ENCODE measurements around the gene RHEX. TPM values are rescaled to one million over a fixed set of nuclear protein-coding genes. Genes with fewer than 3 reads are reported as not detected.
"Not testable (repeated sequence)": the region's sequence is repeated elsewhere in the genome, so short reads cannot be mapped to it uniquely, and the experiment has no call there.

RHEX gene
- total and polyA plus RNA-seq, 9 donors, result 0.15 to 13.3 (median 1.8) TPM; not detected in 1

DNA sequence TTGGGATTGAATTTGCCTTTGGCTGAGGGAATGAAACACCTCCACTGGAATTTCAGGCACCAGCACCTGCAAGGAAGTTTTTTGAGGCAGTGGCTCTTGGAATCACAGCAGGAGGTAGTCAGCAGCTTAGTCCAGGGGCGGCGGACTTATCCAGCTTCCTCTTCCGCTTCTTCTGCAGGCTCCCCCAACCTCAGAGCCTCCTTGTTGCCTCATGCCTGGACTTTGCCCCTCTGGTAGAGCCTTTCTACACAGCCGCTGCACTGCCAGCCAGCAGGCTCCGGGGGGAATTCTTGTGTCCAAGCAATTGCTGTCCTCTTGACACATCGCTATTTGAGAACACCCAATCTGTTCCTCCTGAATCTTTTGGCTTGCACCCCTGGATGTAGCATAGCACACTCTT, 4.4 kb upstream of the RHEX start:
- 86 to 92% (median 88%) methylated on average over 6 of the region's 6 CpGs for WGBS, 3 donors
- DNase-seq, result no peak
- H3K27ac ChIP-seq, result no peak overlapping the region
- no peaks in the 10 kb centered on the region for H3K27me3 ChIP-seq
- H3K36me3 ChIP-seq, result no peaks in the 10 kb centered on the region
- intact Hi-C loops (cut with DNase I), result no loop called here
- TF ChIP-seq, protein P1, sequence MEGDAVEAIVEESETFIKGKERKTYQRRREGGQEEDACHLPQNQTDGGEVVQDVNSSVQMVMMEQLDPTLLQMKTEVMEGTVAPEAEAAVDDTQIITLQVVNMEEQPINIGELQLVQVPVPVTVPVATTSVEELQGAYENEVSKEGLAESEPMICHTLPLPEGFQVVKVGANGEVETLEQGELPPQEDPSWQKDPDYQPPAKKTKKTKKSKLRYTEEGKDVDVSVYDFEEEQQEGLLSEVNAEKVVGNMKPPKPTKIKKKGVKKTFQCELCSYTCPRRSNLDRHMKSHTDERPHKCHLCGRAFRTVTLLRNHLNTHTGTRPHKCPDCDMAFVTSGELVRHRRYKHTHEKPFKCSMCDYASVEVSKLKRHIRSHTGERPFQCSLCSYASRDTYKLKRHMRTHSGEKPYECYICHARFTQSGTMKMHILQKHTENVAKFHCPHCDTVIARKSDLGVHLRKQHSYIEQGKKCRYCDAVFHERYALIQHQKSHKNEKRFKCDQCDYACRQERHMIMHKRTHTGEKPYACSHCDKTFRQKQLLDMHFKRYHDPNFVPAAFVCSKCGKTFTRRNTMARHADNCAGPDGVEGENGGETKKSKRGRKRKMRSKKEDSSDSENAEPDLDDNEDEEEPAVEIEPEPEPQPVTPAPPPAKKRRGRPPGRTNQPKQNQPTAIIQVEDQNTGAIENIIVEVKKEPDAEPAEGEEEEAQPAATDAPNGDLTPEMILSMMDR (IDR thresholded peaks at IDR 0.05), result no peak
- TF ChIP-seq POLR2A (IDR thresholded peaks at IDR 0.05), result no peak
- no peak for TF ChIP-seq EP300 (IDR thresholded peaks at IDR 0.05)
- no peaks in the 10 kb centered on the region for H3K9me3 ChIP-seq
- no peak overlapping the region for H3K4me3 ChIP-seq
- no peaks in the 10 kb centered on the region for H3K4me1 ChIP-seq (ENCODE audit: insufficient read depth)

DNA sequence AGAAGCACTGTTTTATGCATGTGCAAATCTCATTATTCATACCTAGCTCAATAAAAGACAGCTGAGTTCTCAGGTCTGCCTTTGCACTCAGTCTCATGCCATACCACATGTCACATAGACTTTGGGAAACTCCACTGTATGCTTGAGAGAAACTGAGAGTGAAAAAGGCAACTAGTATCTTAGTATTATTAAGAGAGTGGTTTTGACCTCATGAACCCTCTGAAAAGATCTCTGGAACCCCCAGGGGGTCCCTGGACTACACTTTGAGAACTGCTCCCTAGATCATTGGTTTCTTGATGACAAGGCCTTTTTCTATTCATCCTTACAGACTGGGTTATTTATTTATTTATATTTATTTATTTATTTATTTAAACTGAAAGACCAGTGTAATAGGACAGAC, 3.7 kb upstream of the RHEX start:
- intact Hi-C loops (cut with DNase I), result no loop called here
- Histone ChIP-seq H3K4me3 (no peak overlapping the region), H3K9me3 (no peaks in the 10 kb centered on the region), H3K36me3 (no peaks in the 10 kb centered on the region), H3K27ac (no peak overlapping the region), H3K27me3 (no peaks in the 10 kb centered on the region), H3K4me1 (ENCODE audit: insufficient read depth) (no peaks in the 10 kb centered on the region)
- DNase-seq, result no peak
- TF ChIP-seq, protein P1 (IDR thresholded peaks at IDR 0.05), result no peak
- TF ChIP-seq EP300 (IDR thresholded peaks at IDR 0.05), result no peak
- no peak for TF ChIP-seq POLR2A (IDR thresholded peaks at IDR 0.05)

DNA sequence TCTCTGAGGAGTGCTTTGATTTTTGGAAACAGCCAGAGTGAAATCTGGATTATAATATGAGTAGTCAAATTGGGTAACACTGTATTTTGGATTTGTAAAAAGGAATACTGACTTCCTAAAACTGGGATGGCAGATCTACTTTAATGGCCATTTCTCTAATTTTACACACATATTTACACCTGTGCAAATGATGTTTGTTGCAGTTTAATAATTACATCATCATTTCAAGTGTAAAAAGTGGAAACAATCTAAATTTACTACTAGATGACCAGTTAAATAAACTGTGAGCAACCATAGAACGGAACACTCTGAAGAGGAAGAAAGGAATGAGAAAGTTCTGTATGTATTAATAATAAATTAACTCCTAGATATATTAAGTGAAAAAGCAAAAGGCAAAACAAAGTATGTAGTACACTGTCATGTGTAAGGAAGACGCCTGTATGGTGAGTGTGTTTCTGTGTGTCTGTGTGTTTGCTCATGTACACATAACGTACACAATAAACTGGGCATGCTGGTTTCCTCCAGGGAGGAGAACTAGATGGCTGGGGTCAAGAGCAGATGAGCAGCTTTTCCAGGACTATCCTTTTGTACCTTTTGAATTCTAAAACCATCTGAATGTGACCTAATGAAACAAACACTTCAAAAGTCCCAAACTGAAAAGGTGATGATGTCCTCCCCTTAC, 2.9 kb upstream of the RHEX start:
- no peak for DNase-seq
- 88 to 92% (median 90%) methylated on average over 3 of the region's 3 CpGs for WGBS, 3 donors
- TF ChIP-seq POLR2A (IDR thresholded peaks at IDR 0.05) (no peak), EP300 (IDR thresholded peaks at IDR 0.05) (no peak)
- TF ChIP-seq, protein P1 (IDR thresholded peaks at IDR 0.05), result no peak
- H3K27me3 ChIP-seq, result no peaks in the 10 kb centered on the region
- H3K4me3 ChIP-seq, result no peak overlapping the region
- H3K9me3 ChIP-seq, result no peaks in the 10 kb centered on the region
- no peak overlapping the region for H3K27ac ChIP-seq
- H3K36me3 ChIP-seq, result no peaks in the 10 kb centered on the region
- no peaks in the 10 kb centered on the region for H3K4me1 ChIP-seq (ENCODE audit: insufficient read depth)
- intact Hi-C loops (cut with DNase I), result no loop called here

DNA sequence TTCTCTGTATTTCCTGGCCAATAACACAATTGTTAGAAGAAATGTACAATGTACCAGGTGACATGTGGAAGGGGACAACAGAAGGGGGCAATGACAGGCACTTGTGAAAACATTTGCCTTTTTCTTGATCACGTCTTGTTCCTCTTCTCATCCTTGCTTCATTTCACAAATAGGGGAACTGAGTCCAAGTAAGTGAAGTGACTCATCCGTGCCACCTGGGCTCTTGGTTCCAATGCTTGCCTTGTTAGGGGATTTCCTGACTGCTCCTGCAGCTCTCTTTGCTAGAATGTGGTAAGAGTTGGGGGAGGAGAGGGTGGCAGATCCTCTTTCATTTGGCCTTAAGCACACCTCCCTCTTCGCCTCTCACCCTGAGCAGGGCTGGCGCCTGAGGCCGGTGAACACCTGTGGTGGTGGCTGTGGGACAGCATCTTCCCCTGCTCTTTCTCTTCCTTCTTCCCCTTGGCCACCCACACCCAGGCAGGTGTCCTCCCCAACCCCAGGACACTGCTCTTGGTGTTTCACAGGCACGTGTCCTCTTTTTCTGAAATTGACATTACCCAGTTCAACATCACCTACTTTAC, 2.2 kb upstream of the RHEX start:
- H3K27me3 ChIP-seq, result no peaks in the 10 kb centered on the region
- H3K27ac ChIP-seq, result no peak overlapping the region
- no peak overlapping the region for H3K4me3 ChIP-seq
- no peak for TF ChIP-seq POLR2A (IDR thresholded peaks at IDR 0.05)
- TF ChIP-seq, protein P1 (IDR thresholded peaks at IDR 0.05), result no peak
- H3K9me3 ChIP-seq, result no peaks in the 10 kb centered on the region
- H3K36me3 ChIP-seq, result no peaks in the 10 kb centered on the region
- DNase-seq, result no peak
- H3K4me1 ChIP-seq (ENCODE audit: insufficient read depth), result no peaks in the 10 kb centered on the region
- intact Hi-C loops (cut with DNase I), result no loop called here
- 84 to 88% (median 86%) methylated on average over 6 of the region's 6 CpGs for WGBS, 3 donors

DNA sequence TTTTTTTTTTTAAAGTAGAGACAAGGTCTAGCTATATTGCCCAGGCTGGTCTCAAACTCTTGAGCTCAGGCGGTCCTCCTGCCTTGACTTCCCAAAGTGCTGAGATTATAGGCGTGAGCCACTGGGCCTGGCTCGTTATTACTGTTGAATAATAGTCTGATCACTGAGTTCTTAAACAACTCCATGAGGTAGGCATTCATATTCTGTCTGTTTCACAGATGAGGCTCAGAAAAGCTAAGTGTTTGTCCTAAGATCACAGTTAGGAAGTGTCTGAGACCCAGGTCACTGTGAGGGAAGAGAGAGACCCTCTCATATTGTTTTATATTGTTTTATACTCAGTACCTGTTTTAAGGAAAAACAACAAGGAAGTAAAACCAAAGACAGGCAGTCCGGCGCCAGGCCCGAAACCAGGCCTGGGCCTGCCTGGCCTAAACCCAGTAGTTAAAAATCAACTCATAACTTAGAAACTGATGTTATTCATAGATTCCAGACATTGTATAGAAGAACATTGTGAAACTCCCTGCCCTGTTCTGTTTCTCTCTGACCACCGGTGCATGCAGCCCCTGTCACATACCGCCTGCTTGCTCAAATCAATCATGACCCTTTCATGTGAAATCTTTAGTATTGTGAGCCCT, 625 bp upstream of the RHEX start:
- H3K4me1 ChIP-seq (ENCODE audit: insufficient read depth); DNase-seq; intact Hi-C loops (cut with DNase I); H3K9me3 ChIP-seq; H3K4me3 ChIP-seq; H3K27ac ChIP-seq; H3K27me3 ChIP-seq; H3K36me3 ChIP-seq: not testable (repeated sequence)
- WGBS, 3 donors, result 96 to 98% (median 98%) methylated on average over 6 of the region's 8 CpGs

DNA sequence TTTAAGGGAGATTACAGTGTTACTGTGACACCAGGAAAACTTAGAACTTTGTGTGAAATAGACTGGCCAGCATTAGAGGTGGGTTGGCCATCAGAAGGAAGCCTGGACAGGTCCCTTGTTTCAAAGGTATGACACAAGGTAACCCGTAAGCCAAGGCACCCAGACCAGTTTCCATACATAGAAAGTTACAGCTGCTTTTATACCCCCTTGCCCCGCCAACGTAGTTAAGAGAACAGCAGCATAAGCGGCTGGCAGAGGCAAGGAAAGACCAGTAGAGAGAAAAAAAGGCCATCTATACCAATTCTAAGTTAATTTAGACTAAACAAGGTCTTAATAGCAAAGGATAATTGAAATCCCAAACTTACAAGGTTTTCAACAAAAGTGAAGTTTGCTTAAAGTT, 643 bp downstream of the RHEX start:
- H3K9me3 ChIP-seq; H3K4me3 ChIP-seq; intact Hi-C loops (cut with DNase I); H3K27me3 ChIP-seq; H3K27ac ChIP-seq; H3K36me3 ChIP-seq; DNase-seq; H3K4me1 ChIP-seq (ENCODE audit: insufficient read depth): not testable (repeated sequence)
- 95 to 96% (median 95%) methylated on average over 4 of the region's 4 CpGs for WGBS, 3 donors

DNA sequence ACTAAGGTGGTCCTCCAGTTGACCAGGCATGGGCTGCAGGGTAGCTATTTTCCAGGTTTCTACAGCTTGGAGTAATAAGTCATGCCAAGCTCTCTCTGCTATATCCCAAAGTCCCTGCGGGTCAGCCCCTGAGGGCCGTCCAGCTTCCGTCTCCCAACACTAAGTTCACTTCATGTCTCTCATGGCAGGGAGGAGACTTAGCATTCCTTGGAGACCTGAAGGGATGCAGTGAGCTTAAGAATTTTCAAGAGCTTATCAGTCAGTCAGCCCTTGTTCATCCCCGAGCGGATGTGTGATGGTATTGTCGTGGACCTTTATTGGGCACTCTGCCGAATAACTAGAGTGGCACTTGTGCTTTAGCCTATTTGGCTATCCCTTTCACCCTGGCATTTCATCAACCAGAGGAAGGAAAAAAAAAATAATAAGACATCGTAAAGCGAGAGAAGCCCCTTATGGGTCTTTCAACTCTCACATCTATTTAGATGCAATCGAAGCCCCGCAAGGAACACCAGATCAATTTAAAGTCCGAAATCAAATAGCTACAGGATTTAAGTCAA, 2.2 kb downstream of the RHEX start:
- H3K4me3 ChIP-seq; intact Hi-C loops (cut with DNase I); H3K9me3 ChIP-seq; H3K27ac ChIP-seq; H3K27me3 ChIP-seq; DNase-seq; H3K4me1 ChIP-seq (ENCODE audit: insufficient read depth); H3K36me3 ChIP-seq: not testable (repeated sequence)
- WGBS, 3 donors, result 93 to 95% (median 95%) methylated on average over 12 of the region's 12 CpGs

All from ovary (tissue), 9 donors.